HG03060 (cell line): ENCODE data around the gene METRN.
"Not testable (repeated sequence)": the region's sequence is repeated elsewhere in the genome, so short reads cannot be mapped to it uniquely, and the experiment has no call there.

Source experiments
- ATAC-seq: cut with Tn5 transposase; IDR thresholded peaks from one replicate; pipeline ENCODE4 v1.9.1; 2021; ENCODE audit warnings: low read depth, moderate number of reproducible peaks; ENCODE audit not compliant: unreplicated experiment

Gene METRN

GRCh38 chr16:689175-689897 is 25.6 kb upstream of the METRN start:
- no peak for ATAC-seq

GRCh38 chr16:691242-691641 is 23.7 kb upstream of the METRN start:
- ATAC-seq = not testable (repeated sequence)

- ATAC-seq = no peak
Observed at GRCh38 chr16:692356-693108, 22.4 kb upstream of the METRN start.

- ATAC-seq = no peak
Observed at GRCh38 chr16:693364-693763, 21.6 kb upstream of the METRN start.

GRCh38 chr16:693766-694165 is 21.2 kb upstream of the METRN start:
- ATAC-seq = no peak

- no peak for ATAC-seq
Observed at GRCh38 chr16:694187-694862, 20.6 kb upstream of the METRN start.

GRCh38 chr16:694863-695354 is 20.0 kb upstream of the METRN start:
- ATAC-seq = no peak

- ATAC-seq = no peak
Observed at GRCh38 chr16:695355-696089, 19.4 kb upstream of the METRN start.

- ATAC-seq = no peak
Observed at GRCh38 chr16:698911-699671, 15.8 kb upstream of the METRN start.

- no peak for ATAC-seq
Observed at GRCh38 chr16:700684-701584, 14.0 kb upstream of the METRN start.

GRCh38 chr16:702341-702740 is 12.6 kb upstream of the METRN start:
- no peak for ATAC-seq

- ATAC-seq = no peak
Observed at GRCh38 chr16:703406-703805, 11.5 kb upstream of the METRN start.

GRCh38 chr16:704047-704446 is 10.9 kb upstream of the METRN start:
- ATAC-seq = no peak

- no peak for ATAC-seq
Observed at GRCh38 chr16:704552-705380, 10.2 kb upstream of the METRN start.

- no peak for ATAC-seq
Observed at GRCh38 chr16:705431-706188, 9.3 kb upstream of the METRN start, which contains the start of gene FBXL16. Gene FBXL16, minus strand, starts transcription at chr16:705801. Its CDS starts 8,396 bp downstream, at chr16:697405.

- ATAC-seq = no peak
Observed at GRCh38 chr16:706189-707061, 8.5 kb upstream of the METRN start.
